ENCODE measurements around the gene OTOG.

The OTOG gene

GRCh38 chr11:17588166-17588565, 41.1 kb downstream of the OTOG start:
- no peak for DNase-seq (ENCODE audit: low spot score)

DNA sequence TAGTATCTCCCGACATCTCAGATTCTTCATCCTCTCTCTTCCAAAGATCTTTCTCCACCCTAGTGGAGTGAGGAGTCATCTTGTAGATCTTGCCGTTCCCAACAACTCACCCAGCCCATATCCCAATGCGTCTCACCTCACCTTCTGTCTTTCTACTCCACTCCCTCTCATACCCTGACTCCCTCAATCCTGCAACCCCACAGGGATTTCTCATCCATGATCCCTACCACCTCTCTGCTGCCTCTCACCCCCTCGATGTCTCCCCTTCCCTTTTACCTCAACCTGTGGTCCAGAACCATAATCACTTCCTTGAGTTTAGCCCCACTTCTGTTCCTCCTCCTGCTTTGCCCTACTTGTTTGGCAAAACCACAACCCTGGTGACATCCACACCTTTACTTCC, 41.7 kb downstream of the OTOG start:
- DNase-seq (ENCODE audit: low spot score) = no peak

DNA sequence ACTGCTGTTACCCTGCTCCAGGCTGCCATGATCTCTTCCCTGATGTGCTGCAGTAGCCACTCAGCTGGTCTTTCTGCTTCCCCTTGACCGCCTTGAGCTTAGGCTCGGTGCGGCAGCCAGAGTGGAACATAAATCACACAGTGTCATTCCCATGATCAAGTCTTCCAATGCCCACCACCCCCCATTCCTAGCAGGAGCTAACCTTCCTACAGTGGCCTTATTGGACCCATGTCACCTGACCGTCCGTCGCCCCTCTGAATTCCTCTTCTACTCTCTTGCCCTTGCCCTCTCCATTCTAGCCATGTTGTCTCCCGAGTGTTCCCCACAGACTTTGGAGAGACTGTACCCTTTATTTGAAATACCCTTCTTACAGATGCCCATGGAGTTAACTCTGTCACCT, 43.4 kb downstream of the OTOG start:
- no peak for DNase-seq (ENCODE audit: low spot score)

- no peak for DNase-seq (ENCODE audit: low spot score)
Measured at GRCh38 chr11:17591293-17591692, 44.2 kb downstream of the OTOG start.

- DNase-seq (ENCODE audit: low spot score) = peak; percentile 20
Measured at GRCh38 chr11:17593466-17594245, 46.6 kb downstream of the OTOG start.

DNA sequence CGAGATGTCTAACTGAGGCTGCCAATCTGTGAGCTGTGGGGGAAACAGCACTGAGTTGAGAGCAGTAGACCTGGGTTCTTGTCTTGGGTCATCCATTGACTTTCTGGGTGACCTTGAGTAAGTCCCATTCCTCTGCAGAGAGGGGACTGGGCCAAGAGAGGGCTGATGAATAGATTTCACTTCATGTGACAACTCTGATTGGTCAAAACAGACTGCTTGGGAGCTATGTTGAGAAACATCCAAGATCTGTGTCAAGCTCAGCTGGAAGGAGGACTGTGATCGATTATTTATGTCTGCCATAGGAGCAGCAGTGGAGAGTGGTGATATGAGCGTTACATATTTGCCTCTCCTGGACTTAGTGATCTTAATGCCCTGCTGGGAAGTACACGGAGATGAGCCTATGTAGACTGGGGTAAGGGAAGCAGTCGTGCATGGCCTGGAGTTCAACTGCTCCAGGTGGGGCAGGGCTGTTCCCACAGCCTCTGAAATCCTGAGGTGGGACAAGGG, 47.7 kb downstream of the OTOG start:
- no peak for DNase-seq (ENCODE audit: low spot score)

DNA sequence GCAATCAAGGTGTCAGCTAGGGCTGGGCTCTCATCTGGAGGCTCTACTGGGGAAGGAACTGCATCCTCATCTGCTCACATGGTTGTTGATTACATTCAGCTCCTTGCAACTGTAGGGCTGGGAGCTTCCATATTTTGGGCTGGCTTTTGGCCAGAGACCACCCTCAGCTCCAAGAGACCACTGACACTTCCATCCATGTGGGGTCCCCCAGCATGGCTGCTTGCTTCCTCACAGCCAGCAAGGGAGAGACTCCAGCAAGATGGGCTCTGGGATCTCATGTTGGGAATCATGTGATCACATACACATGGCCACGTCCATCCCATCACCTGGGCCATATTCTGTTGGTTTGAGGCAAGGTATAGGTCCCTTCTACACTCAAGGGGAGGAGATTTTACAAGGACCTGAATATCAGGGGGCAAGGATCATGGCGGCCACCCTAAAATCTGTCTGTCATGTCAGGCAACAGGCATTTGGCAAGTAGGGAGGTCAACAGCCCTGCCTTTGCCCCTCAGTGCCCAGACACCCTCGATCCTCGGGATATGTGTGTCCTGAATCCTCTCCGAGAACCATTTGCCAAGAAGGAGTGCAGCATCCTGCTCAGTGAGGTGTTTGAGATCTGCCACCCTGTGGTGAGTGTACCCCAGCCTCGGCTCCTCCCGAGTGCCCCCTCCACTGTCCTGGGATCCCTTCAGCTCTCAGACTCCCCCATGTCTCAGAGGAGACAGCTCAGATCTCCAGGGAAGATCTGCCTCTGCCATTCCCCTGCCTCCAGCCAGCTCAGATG, 48.7 kb downstream of the OTOG start:
- no peak for DNase-seq (ENCODE audit: low spot score)

DNA sequence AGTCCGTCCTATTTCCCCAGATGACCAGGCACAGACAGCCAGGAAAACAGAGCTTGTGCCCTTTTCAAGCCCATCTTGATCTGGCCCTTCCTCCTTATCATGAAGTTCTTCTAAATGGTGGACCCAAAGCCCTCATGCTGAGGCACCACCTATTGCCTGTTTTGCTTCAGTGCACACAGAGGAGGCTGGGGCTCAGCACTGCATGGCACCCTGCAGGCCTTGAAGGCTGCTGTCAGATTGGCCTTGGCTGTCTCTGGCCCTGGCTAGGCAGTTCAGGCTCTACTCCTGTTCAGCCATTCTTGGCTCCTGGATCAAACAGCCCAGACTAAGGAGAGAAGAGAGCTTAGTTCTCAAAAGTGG, 49.2 kb downstream of the OTOG start:
- no peak for DNase-seq (ENCODE audit: low spot score)

DNA sequence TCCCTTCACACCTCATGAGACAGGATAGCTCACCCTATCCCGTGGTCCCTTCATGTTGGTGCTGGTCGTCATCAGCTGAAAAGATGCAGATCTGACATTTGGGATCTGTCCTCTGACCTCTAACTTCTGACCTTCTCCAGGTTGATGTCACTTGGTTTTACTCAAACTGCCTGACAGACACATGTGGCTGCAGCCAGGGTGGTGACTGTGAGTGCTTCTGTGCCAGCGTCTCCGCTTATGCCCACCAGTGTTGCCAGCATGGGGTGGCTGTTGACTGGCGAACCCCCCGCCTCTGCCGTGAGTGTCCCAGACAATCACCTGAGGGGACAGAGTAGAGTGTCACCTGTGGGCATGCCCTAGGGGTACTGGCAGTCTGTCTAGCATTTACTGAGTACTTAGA, 49.7 kb downstream of the OTOG start:
- DNase-seq (ENCODE audit: low spot score) = no peak

DNA sequence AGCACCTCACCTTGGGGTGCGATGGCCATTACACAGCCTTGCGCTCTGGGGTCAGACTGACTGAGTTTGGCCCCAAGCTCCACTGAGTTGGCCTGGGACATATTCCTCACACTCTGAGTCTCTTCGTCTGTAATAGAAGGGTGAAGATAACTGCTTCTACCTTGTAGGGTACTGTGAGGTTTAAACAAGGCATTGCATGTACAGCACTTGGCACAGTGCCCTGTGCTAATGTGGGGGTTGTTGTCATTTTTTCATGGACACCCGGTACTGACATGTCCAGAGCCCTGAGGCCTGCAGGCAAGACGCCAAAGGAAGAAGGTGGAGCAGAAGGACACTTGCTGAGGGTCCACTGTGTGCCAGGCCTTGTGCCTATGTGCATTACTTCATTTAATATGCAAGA, 50.7 kb downstream of the OTOG start:
- DNase-seq (ENCODE audit: low spot score) = no peak

DNA sequence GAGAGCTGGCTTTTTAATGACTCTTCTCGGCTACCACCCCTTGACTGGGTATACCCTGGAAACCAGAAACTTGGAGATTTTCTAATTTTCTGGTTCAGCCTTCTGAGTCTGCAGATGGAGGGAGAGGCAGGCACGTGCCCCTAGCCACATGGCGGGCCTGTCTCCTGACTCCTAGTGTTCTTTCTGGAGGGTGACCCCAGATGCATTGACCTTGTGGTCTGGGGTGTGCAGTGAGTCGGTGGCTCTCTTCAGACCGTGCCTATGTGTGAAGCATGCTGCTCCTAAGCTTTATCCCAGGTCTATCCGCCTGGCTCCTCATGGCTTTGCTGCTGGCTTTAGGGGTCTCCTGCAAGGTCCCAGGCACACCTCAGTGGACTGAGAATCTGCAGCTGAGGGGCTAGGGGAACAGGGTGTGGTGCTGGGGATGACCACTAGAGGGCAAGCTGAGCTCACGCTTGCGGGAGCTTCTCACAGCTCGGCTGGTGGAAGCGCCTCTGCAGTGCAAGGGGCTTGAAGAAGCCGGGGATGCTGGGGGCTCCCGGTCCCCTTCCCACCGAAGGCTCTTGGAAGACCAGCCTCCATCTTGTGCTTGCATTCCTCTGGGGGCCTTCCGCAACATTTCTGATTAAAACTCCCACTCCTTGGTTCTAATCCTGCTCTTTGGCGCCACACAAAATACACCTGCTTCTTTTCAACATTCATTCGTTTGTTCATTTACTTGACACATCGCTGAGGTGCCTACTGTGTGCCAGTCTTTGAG, 51.8 kb downstream of the OTOG start:
- peak; percentile 86 for DNase-seq (ENCODE audit: low spot score)

GRCh38 chr11:17599460-17599925, 52.4 kb downstream of the OTOG start:
- peak; percentile 44 for DNase-seq (ENCODE audit: low spot score)

DNA sequence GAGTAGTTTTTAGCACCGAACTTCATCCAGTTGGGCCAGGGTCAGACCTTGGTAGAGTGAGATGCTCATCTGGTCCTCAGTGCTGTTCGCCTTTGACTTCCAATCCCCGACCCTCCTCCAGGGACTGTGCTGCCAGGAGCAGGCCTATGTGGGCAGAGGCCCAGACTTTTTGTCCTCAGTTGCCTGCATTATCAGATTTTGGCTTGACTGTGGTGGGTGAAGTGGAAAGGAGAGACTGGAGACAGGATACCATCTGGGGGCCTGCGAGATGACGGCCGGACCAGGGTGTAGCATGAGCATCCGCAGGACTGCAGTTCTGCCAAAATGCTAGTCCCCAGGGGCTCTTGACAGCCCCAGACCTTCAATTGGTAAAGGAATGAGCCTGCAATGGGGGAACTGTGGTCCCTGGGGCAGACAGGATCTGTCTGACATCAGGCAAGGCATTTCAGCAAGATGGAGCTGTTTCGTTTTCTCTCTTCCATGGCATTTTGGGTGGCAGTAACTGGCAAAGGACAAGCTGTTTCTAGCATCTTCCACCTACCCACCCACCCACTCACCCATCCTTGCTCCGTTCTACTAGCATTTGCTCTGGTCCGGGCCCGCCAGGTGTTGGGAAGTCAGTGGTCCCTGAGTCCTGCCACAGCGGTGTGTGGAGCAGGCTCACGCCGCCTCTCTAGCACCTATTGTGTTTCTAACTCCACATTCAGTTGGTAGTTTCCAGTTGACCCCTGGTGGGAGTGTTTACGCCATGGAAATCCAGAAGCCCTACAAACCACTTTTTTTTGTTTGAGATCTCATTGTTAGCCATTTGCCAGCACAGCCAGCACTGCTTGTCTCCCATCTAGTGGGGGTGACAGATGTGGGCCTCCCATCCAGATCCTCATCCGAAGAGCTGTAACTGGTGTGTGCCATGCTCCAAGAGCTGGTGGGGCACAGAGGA, 53.5 kb downstream of the OTOG start:
- peak; percentile 43 for DNase-seq (ENCODE audit: low spot score)

- DNase-seq (ENCODE audit: low spot score) = peak; percentile 47
Measured at GRCh38 chr11:17601256-17601671, 54.2 kb downstream of the OTOG start.

DNA sequence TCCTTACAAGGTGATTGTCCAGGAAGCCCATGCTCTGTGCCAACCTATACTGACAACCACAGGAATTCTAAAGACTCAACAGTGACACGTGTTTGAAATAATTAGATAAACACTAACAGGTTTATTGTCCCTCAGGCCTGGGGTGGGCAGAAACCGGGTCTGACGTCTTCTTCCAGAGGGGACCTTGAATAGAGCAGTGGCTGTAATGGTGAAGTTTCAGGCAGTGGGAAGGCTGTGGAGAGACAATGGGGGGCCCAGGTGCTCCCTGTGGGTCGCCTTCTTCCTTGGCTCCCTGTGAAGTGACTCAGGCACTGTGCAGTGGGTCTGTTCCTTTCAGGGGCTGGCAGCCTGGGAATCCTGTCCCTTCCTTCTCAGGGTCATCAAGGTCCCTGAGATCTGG, 54.6 kb downstream of the OTOG start:
- no peak for DNase-seq (ENCODE audit: low spot score)

GRCh38 chr11:17602105-17603001, 55.3 kb downstream of the OTOG start:
- no peak for DNase-seq (ENCODE audit: low spot score)

- DNase-seq (ENCODE audit: low spot score) = no peak
Measured at GRCh38 chr11:17603056-17603825, 56.2 kb downstream of the OTOG start.

DNA sequence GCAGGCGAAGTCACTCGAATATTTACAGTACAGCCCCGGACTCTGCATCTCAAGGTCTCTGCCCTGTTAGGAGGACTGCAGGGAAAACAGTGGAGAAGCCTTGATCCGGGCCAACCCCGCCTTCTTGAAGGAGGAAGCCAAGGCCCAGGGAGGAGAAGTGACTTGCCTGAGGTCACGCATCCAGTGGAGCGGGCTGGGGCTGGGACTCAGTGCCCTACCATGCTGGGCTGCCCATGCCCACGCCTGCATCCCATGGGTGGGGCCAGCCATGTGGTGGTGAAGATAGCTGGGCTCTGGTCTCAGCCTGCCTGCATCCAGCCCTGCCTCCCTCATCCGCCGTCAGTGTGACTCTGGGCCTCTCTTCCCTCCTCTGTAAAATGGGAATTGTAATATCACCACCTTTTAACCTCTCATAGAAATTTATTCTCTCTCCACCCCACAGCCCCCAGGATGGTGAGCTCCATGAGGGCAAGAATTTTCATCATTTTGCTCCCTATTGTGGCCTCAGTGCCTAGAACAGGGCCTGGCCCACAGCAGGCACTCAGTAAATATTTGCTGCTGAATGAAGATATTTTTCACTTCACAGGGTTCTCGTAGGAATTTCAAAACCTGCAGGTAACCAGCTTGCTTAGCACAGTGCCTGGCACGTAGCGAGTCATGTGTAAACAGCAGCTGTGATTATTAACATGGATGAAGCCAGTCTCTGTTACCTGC, 57.3 kb downstream of the OTOG start:
- no peak for DNase-seq (ENCODE audit: low spot score)

GRCh38 chr11:17604915-17605233, 57.8 kb downstream of the OTOG start:
- no peak for DNase-seq (ENCODE audit: low spot score)

All from ecto neural progenitor cell (in vitro differentiated cells).